ENCODE results near the gene AKAP10. TPM values are rescaled to one million over a fixed set of nuclear protein-coding genes. Genes with fewer than 3 reads are reported as not detected.

Gene AKAP10
- total RNA-seq, 4 donors from 2014 or later: 18.7 to 36.8 (median 25.3) TPM

- 38 to 79% methylated on average over 1 to 4 of the region's 4 CpGs for WGBS, 2 donors (ENCODE audit: low coverage in 1 of 2)
- intact Hi-C loops (cut with DNase I; ENCODE audit: low total_unique reads) (no loop called here), in situ Hi-C loops (cut with MboI; ENCODE audit: low pct_ligation_motif_present in 1 of 4, low pct_unique_long_range_greater_than_20kb in 1 of 4, low sequenced_read_pairs in 3 of 4) (no loop called here)
- Histone ChIP-seq H3K4me1 (no peaks in the 10 kb centered on the region), H3K36me3 (no peaks in the 10 kb centered on the region), H3K4me3 (no peak overlapping the region), H3K27ac (no peak overlapping the region), H3K27me3 (no peaks in the 10 kb centered on the region), H3K9me3 (no peaks in the 10 kb centered on the region)
- TF ChIP-seq EP300 (IDR thresholded peaks at IDR 0.05; ENCODE audit: low read depth) (no peak), POLR2A (IDR thresholded peaks at IDR 0.05) (no peak), POLR2AphosphoS5 (IDR thresholded peaks at IDR 0.05) (no peak), CTCF (IDR thresholded peaks at IDR 0.05) (no peak)
- DNase-seq: no peak
Measured at GRCh38 chr17:19880393-19880792, 97.2 kb downstream of the AKAP10 start.

GRCh38 chr17:19877364-19877945 lies 100.2 kb downstream of the AKAP10 start:
- in situ Hi-C loops (cut with MboI; ENCODE audit: low pct_ligation_motif_present in 1 of 4, low pct_unique_long_range_greater_than_20kb in 1 of 4, low sequenced_read_pairs in 3 of 4) (no loop called here), intact Hi-C loops (cut with DNase I; ENCODE audit: low total_unique reads) (no loop called here)
- no peak for TF ChIP-seq EP300 (IDR thresholded peaks at IDR 0.05; ENCODE audit: low read depth)
- TF ChIP-seq CTCF (IDR thresholded peaks at IDR 0.05): no peak
- no peak for TF ChIP-seq POLR2AphosphoS5 (IDR thresholded peaks at IDR 0.05)
- TF ChIP-seq POLR2A (IDR thresholded peaks at IDR 0.05): no peak
- no peak overlapping the region for H3K4me3 ChIP-seq
- H3K9me3 ChIP-seq: no peaks in the 10 kb centered on the region
- no peaks in the 10 kb centered on the region for H3K36me3 ChIP-seq
- no peak for DNase-seq
- 49 to 58% methylated on average over 6 of the region's 6 CpGs for WGBS, 2 donors (ENCODE audit: low coverage in 1 of 2)
- H3K4me1 ChIP-seq: no peaks in the 10 kb centered on the region
- H3K27me3 ChIP-seq: no peaks in the 10 kb centered on the region
- no peak overlapping the region for H3K27ac ChIP-seq

GRCh38 chr17:19876529-19877161 lies 101.0 kb downstream of the AKAP10 start:
- in situ Hi-C loops (cut with MboI; ENCODE audit: low pct_ligation_motif_present in 1 of 4, low pct_unique_long_range_greater_than_20kb in 1 of 4, low sequenced_read_pairs in 3 of 4): no loop called here
- intact Hi-C loops (cut with DNase I; ENCODE audit: low total_unique reads): no loop called here
- WGBS, 2 donors (ENCODE audit: low coverage in 1 of 2): 62 to 77% methylated on average over 1 to 13 of the region's 13 CpGs
- Histone ChIP-seq H3K4me3 (no peak overlapping the region), H3K4me1 (no peaks in the 10 kb centered on the region), H3K27me3 (no peaks in the 10 kb centered on the region), H3K36me3 (no peaks in the 10 kb centered on the region), H3K9me3 (no peaks in the 10 kb centered on the region), H3K27ac (peak overlapping the region in 2 of 4 donors; percentile 11 to 29)
- DNase-seq: peak; percentile 33
- TF ChIP-seq EP300 (IDR thresholded peaks at IDR 0.05; ENCODE audit: low read depth) (no peak), POLR2A (IDR thresholded peaks at IDR 0.05) (no peak)

GRCh38 chr17:19874256-19874655 lies 103.4 kb downstream of the AKAP10 start:
- Histone ChIP-seq H3K9me3 (no peaks in the 10 kb centered on the region), H3K27ac (no peak overlapping the region), H3K36me3 (no peaks in the 10 kb centered on the region), H3K4me1 (no peaks in the 10 kb centered on the region), H3K27me3 (no peaks in the 10 kb centered on the region), H3K4me3 (no peak overlapping the region)
- intact Hi-C loops (cut with DNase I; ENCODE audit: low total_unique reads) (no loop called here), in situ Hi-C loops (cut with MboI; ENCODE audit: low pct_ligation_motif_present in 1 of 4, low pct_unique_long_range_greater_than_20kb in 1 of 4, low sequenced_read_pairs in 3 of 4) (no loop called here)
- TF ChIP-seq POLR2A (IDR thresholded peaks at IDR 0.05) (no peak), POLR2AphosphoS5 (IDR thresholded peaks at IDR 0.05) (no peak), EP300 (IDR thresholded peaks at IDR 0.05; ENCODE audit: low read depth) (no peak), CTCF (IDR thresholded peaks at IDR 0.05) (no peak)
- WGBS, 2 donors (ENCODE audit: low coverage in 1 of 2): 87 to 98% methylated on average over 4 to 10 of the region's 10 CpGs
- DNase-seq: no peak
